ENCODE results near the gene GNG13. TPM values are rescaled to one million over a fixed set of nuclear protein-coding genes. Genes with fewer than 3 reads are reported as not detected.
A peak's percentile ranks its signal among the peaks of the same experiment; 100 is the strongest.

Gene GNG13
- total RNA-seq, 1 donor from 2014 or later: not detected

- H3K27me3 ChIP-seq (ENCODE audit: low read depth): no peaks in the 10 kb centered on the region
- no peaks in the 10 kb centered on the region for H3K9me3 ChIP-seq
- DNase-seq: no peak
- H3K4me3 ChIP-seq: peak overlapping the region; percentile 27
- TF ChIP-seq, protein P1, sequence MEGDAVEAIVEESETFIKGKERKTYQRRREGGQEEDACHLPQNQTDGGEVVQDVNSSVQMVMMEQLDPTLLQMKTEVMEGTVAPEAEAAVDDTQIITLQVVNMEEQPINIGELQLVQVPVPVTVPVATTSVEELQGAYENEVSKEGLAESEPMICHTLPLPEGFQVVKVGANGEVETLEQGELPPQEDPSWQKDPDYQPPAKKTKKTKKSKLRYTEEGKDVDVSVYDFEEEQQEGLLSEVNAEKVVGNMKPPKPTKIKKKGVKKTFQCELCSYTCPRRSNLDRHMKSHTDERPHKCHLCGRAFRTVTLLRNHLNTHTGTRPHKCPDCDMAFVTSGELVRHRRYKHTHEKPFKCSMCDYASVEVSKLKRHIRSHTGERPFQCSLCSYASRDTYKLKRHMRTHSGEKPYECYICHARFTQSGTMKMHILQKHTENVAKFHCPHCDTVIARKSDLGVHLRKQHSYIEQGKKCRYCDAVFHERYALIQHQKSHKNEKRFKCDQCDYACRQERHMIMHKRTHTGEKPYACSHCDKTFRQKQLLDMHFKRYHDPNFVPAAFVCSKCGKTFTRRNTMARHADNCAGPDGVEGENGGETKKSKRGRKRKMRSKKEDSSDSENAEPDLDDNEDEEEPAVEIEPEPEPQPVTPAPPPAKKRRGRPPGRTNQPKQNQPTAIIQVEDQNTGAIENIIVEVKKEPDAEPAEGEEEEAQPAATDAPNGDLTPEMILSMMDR (IDR thresholded peaks at IDR 0.05): no peak
- ATAC-seq: peak; percentile 1 to 13
- no peaks in the 10 kb centered on the region for H3K36me3 ChIP-seq
- intact Hi-C loops (cut with DNase I): no loop called here
- H3K27ac ChIP-seq: no peak overlapping the region
- H3K4me1 ChIP-seq: peaks cover 8% of the 10 kb centered on the region
These were observed 38.7 kb downstream of the GNG13 start for GRCh38 chr16:761625-762513.

GRCh38 chr16:760545-761343 is 39.8 kb downstream of the GNG13 start, which contains the start of gene MSLN:
Gene MSLN, plus strand, starts transcription at chr16:760734. Its CDS starts 1,947 bp downstream, at chr16:762681.
- H3K27me3 ChIP-seq (ENCODE audit: low read depth): no peaks in the 10 kb centered on the region
- ATAC-seq (peak; percentile 53 to 66), DNase-seq (peak; percentile 69)
- H3K4me1 ChIP-seq: peaks cover 8% of the 10 kb centered on the region
- no peaks in the 10 kb centered on the region for H3K9me3 ChIP-seq
- H3K27ac ChIP-seq: peak within 1 kb of the TSS; percentile 79
- H3K4me3 ChIP-seq: peak within 1 kb of the TSS; percentile 27
- H3K36me3 ChIP-seq: no peaks in the 10 kb centered on the region
- intact Hi-C loops (cut with DNase I): no loop called here
- TF ChIP-seq, protein P1 (IDR thresholded peaks at IDR 0.05): no peak

GRCh38 chr16:760065-760464 is 40.5 kb downstream of the GNG13 start:
- Histone ChIP-seq H3K27me3 (ENCODE audit: low read depth) (no peaks in the 10 kb centered on the region), H3K4me3 (no peak overlapping the region), H3K9me3 (no peaks in the 10 kb centered on the region), H3K4me1 (peaks cover 8% of the 10 kb centered on the region), H3K36me3 (no peaks in the 10 kb centered on the region), H3K27ac (peak overlapping the region; percentile 79)
- ATAC-seq (peak; percentile 9), DNase-seq (peak; percentile 48)
- intact Hi-C loops (cut with DNase I): no loop called here
- TF ChIP-seq, protein P1 (IDR thresholded peaks at IDR 0.05): no peak

GRCh38 chr16:759110-759910 is 41.2 kb downstream of the GNG13 start:
- intact Hi-C loops (cut with DNase I): no loop called here
- no peak overlapping the region for H3K4me3 ChIP-seq
- DNase-seq (peak; percentile 87), ATAC-seq (peak; percentile 89)
- H3K36me3 ChIP-seq: no peaks in the 10 kb centered on the region
- H3K4me1 ChIP-seq: peaks cover 8% of the 10 kb centered on the region
- TF ChIP-seq, protein P1 (IDR thresholded peaks at IDR 0.05): no peak
- H3K9me3 ChIP-seq: no peaks in the 10 kb centered on the region
- no peaks in the 10 kb centered on the region for H3K27me3 ChIP-seq (ENCODE audit: low read depth)
- peak overlapping the region; percentile 79 for H3K27ac ChIP-seq

DNA sequence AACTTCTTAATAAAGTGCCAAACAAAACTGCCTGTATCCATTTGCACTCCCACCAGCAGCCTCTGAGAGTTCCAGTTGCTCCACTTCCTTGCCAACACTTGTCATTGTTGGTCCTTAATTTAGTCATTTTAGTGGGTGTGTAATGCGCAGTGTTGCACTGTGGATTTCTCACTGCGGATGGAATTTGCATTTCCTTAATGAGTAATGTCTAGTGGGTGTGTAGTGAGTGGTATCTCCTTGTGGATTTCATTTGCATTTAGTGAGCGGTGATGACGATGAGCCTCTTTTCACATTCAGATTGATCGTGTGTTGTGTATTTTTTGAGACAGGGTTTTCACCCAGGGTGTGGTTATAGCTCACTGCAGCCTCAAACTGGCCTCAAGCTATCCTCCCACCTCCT is 44.1 kb downstream of the GNG13 start:
- intact Hi-C loops (cut with DNase I): no loop called here
- Histone ChIP-seq H3K4me1 (peaks cover 8% of the 10 kb centered on the region), H3K27me3 (ENCODE audit: low read depth) (no peaks in the 10 kb centered on the region), H3K36me3 (no peaks in the 10 kb centered on the region), H3K9me3 (no peaks in the 10 kb centered on the region), H3K4me3 (no peak overlapping the region), H3K27ac (no peak overlapping the region)
- no peak for DNase-seq
- TF ChIP-seq, protein P1 (IDR thresholded peaks at IDR 0.05): no peak
- ATAC-seq: no peak

All from lower lobe of right lung (tissue), 2 donors.